HepG2 (cell line): ENCODE data around the gene GRID1. TPM values are rescaled to one million over a fixed set of nuclear protein-coding genes. Genes with fewer than 3 reads are reported as not detected.

ENCODE experiments used
- ATAC-seq: fragments of 200-7000 bp; cut with Tn5 transposase; 3 replicates; pipeline ENCODE4 v1.9.1; 2020; ENCODE audit warnings: mild to moderate bottlenecking, moderate library complexity
- BruUV-seq: library from RNA; stranded (reverse); fragments of 400-500 nt; replicated peaks from 2 replicates; lab custom pipeline; 2021; lab: Mats Ljungman, UMichigan
- CTCF ChIA-PET: fragments of 300-600 bp; formaldehyde crosslinking; extraction: SDS; loops from one replicate; lab custom pipeline; 2021; ENCODE audit warnings: low total read pairs, inconsistent platforms, low intra/inter-chr PET ratio; lab: Yijun Ruan, JAX
- POLR2A ChIA-PET: fragments of 350-600 bp; sonication (Branson Sonifier 250); formaldehyde crosslinking; loops from one replicate; lab custom pipeline; 2020; ENCODE audit warnings: antibody characterized with exemption, inconsistent platforms; lab: Yijun Ruan, JAX
- DNase-seq: peaks from one replicate; pipeline ENCODE4 v3.0.0-alpha.2; 2015; ENCODE audit warnings: low spot score
- FAIRE-seq: peaks from 3 replicates; lab custom pipeline; 2011; peaks lifted over from hg19 to GRCh38; lab: Jason Lieb, UNC
- H2AFZ ChIP-seq: one replicate; pipeline ENCODE4 v1.6.1; 2011; ENCODE audit warnings: low read length, inconsistent platforms
- H3K27ac ChIP-seq: fragments of 300-600 bp; 3 replicates; pipeline ENCODE4 v1.8.0; 2011; ENCODE audit warnings: mixed run types, mild to moderate bottlenecking, mixed read lengths, low read length, inconsistent platforms; ENCODE audit not compliant: insufficient read depth; ENCODE audit errors: extremely low read length
- H3K27me3 ChIP-seq, 2 experiments: fragments of 200-600 bp in 1 of 2; 2 replicates in 1 of 2; 3 replicates in 1 of 2; pipeline versions ENCODE4 v1.6.0 to v1.8.0; 2011; ENCODE audit warnings: low read length in 2 of 2, mild to moderate bottlenecking in 2 of 2, moderate library complexity in 2 of 2, inconsistent platforms in 1 of 2; ENCODE audit not compliant: insufficient read depth in 2 of 2, control insufficient read depth in 1 of 2
- H3K36me3 ChIP-seq, 2 experiments: fragments of 200-600 bp in 1 of 2; replicated peaks in 1 of 2; 2 replicates in 1 of 2; 3 replicates in 1 of 2; pipeline versions ENCODE4 v1.5.1 to v1.8.0; 2011; ENCODE audit warnings: low read length in 2 of 2, inconsistent platforms in 1 of 2; ENCODE audit not compliant: insufficient read depth in 2 of 2, control insufficient read depth in 1 of 2
- H3K4me1 ChIP-seq: 2 replicates; pipeline ENCODE4 v1.5.1; 2012; ENCODE audit warnings: low read length, inconsistent platforms; ENCODE audit not compliant: insufficient read depth
- H3K4me2 ChIP-seq: 2 replicates; pipeline ENCODE4 v1.6.0; 2011; ENCODE audit warnings: low read depth, low read length, inconsistent platforms
- H3K4me3 ChIP-seq, 3 experiments: fragments of 200-600 bp in 1 of 3; sonication (generic), shearing (Covaris generic) in 1 of 3; replicated peaks in 1 of 3; 2 replicates each; pipeline ENCODE4 v1.5.1; 2011 to 2016; ENCODE audit warnings: low read length in 3 of 3, inconsistent platforms in 2 of 3, low read depth in 2 of 3, mild to moderate bottlenecking in 2 of 3, control low read depth in 1 of 3, mixed read lengths in 1 of 3; ENCODE audit not compliant: insufficient read depth in 1 of 3
- H3K79me2 ChIP-seq: one replicate; pipeline ENCODE4 v1.6.1; 2011; ENCODE audit warnings: low read length, inconsistent platforms; ENCODE audit not compliant: insufficient read depth
- H3K9ac ChIP-seq: 2 replicates; pipeline ENCODE4 v1.6.0; 2011; ENCODE audit warnings: mild to moderate bottlenecking, low read depth, low read length, inconsistent platforms; ENCODE audit not compliant: insufficient read depth
- H3K9me3 ChIP-seq: 2 replicates; pipeline ENCODE4 v1.5.1; 2012; ENCODE audit warnings: mild to moderate bottlenecking, low read length
- H4K20me1 ChIP-seq: 2 replicates; pipeline ENCODE4 v1.6.0; 2011; ENCODE audit warnings: inconsistent platforms, mild to moderate bottlenecking, low read length, moderate library complexity; ENCODE audit not compliant: insufficient read depth
- DNMT3B ChIP-seq: conservative IDR thresholded peaks from 2 replicates; pipeline ENCODE4 v1.6.1; 2016; ENCODE audit warnings: missing biosample characterization, control low read depth
- ONECUT2 ChIP-seq: sonication (generic); formaldehyde crosslinking; IDR thresholded peaks from 2 replicates; pipeline ENCODE4 v1.4.0; 2020; ENCODE audit warnings: missing genetic modification reagents
- SPEN ChIP-seq: sonication (generic); formaldehyde crosslinking; IDR thresholded peaks from 2 replicates; pipeline ENCODE4 v1.5.1; 2020; ENCODE audit warnings: low read depth, mild to moderate bottlenecking, missing genetic modification reagents
- TCF7L2 ChIP-seq: IDR thresholded peaks from 2 replicates; pipeline ENCODE4 v1.6.1; 2011; ENCODE audit warnings: mild to moderate bottlenecking, low read depth, low read length, moderate library complexity
- ZFAT ChIP-seq: sonication (generic); formaldehyde crosslinking; conservative IDR thresholded peaks from 2 replicates; pipeline ENCODE4 v1.8.1; 2023; ENCODE audit warnings: missing genetic modification reagents, inconsistent platforms
- ZNF101 ChIP-seq: sonication (generic); formaldehyde crosslinking; IDR thresholded peaks from 2 replicates; pipeline ENCODE4 v1.4.0; 2020; ENCODE audit warnings: mild to moderate bottlenecking, low read depth, missing genetic modification reagents, borderline replicate concordance
- ZNF264 ChIP-seq: sonication (generic); formaldehyde crosslinking; IDR thresholded peaks from 2 replicates; pipeline ENCODE4 v1.4.0; 2020; ENCODE audit warnings: missing genetic modification reagents
- WGBS: methylation state at CpG from one replicate; pipeline ENCODE4 v1.1.6; 2017; ENCODE audit warnings: low lambda C conversion rate; 5-methylcytosine and 5-hydroxymethylcytosine counted together
- in situ Hi-C: cut with HindIII; loops from 2 replicates; pipeline ENCODE4 v1.10.0; 2017; ENCODE audit warnings: low pct_unique_long_range_greater_than_20kb; ENCODE audit not compliant: extremely low pct_ligation_motif_present
- intact Hi-C: fragments of 100-400 bp; cut with micrococcal nuclease; formaldehyde crosslinking; loops from one replicate; pipeline ENCODE4 v1.10.0; 2022; ENCODE audit not compliant: unreplicated experiment
- polyA plus RNA-seq, 8 experiments: library from polyadenylated mRNA; depleted of rRNA in 3 of 8; stranded (reverse) in 7 of 8; unstranded in 1 of 8; fragments of >200 nt; fragmentation: Illumina TruSeq in 4 of 8; extraction: Trizol in 4 of 8; gene quantifications; 2 replicates each; pipeline versions ENCODE4 v1.2.1 to v1.2.3, GENCODE V29; 2011 to 2016; ENCODE audit warnings: low read depth in 4 of 8, missing spikeins in 1 of 8, mixed read lengths in 1 of 8; ENCODE audit not compliant: insufficient read depth in 1 of 8
- total RNA-seq, 5 experiments: library from RNA; depleted of rRNA; stranded (reverse); fragments of >200 nt; fragmentation: Illumina TruSeq; extraction: Trizol; gene quantifications; 2 replicates each; pipeline ENCODE4 v1.2.3, GENCODE V29; 2016; ENCODE audit warnings: low read depth in 1 of 5
- TF ChIP-seq, protein P1 (sequence below): sonication (generic); formaldehyde crosslinking; IDR thresholded peaks from 2 replicates; pipeline ENCODE4 v1.5.0; 2020; ENCODE audit warnings: mild to moderate bottlenecking, missing genetic modification reagents, moderate library complexity
- TF ChIP-seq, protein P2 (sequence below): sonication (generic); formaldehyde crosslinking; IDR thresholded peaks from 2 replicates; pipeline ENCODE4 v1.4.0; 2020; ENCODE audit warnings: missing genetic modification reagents, borderline replicate concordance
- TF ChIP-seq, protein P3 (sequence below): sonication (generic); formaldehyde crosslinking; IDR thresholded peaks from 2 replicates; pipeline ENCODE4 v1.4.0; 2020; ENCODE audit warnings: missing genetic modification reagents

The GRID1 gene
- total and polyA plus RNA-seq, 2 of the 13 experiments (the other 11 are each of a cell fraction or from before 2014, with no cell fraction given), result 0.05 TPM; not detected in 1

DNA sequence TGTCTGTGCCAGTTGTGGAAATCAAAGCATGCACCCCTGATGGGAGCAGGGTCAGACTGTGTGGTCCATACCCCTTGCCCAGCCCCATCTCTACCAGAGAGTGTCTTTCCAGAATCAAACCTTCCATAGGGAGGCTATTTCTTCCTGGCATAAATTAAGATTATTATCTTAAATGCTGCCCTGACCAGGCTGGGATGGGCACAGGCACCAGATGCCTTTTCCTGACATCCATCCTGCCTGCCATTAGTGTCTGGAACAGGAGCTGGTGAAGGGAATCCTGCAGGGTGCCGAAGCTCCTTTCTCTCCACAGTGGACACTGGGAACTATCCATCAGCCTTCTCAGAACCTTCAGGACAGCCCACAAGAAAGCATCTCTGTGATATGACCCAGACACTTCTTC, 296.3 kb downstream of the GRID1 start:
- DNase-seq (no peak), ATAC-seq (no peak), FAIRE-seq (no peak)
- Histone ChIP-seq H3K36me3 (no peaks in the 10 kb centered on the region), H3K4me3 (no peak overlapping the region), H3K27me3 (peaks cover 0 to 3% of the 10 kb centered on the region in 2 experiments; a peak in 2 of 5 replicates), H3K79me2 (no peaks in the 10 kb centered on the region), H3K9ac (no peak overlapping the region), H4K20me1 (no peaks in the 10 kb centered on the region), H3K27ac (no peak overlapping the region), H3K9me3 (no peaks in the 10 kb centered on the region), H2AFZ (no peak overlapping the region), H3K4me2 (no peak overlapping the region), H3K4me1 (no peaks in the 10 kb centered on the region)
- ChIA-PET CTCF (no interaction called here), POLR2A (no interaction called here)
- intact Hi-C loops, result no loop called here
- WGBS, result 0% methylated on average over 1 of the region's 1 CpG
- BruUV-seq, result no TSS peak
- TF ChIP-seq ONECUT2 (CRISPR knock-in tag), result no peak
- TF ChIP-seq DNMT3B (CRISPR knock-in tag), result no peak
- TF ChIP-seq ZNF264 (CRISPR knock-in tag), result no peak
- TF ChIP-seq, protein P1, sequence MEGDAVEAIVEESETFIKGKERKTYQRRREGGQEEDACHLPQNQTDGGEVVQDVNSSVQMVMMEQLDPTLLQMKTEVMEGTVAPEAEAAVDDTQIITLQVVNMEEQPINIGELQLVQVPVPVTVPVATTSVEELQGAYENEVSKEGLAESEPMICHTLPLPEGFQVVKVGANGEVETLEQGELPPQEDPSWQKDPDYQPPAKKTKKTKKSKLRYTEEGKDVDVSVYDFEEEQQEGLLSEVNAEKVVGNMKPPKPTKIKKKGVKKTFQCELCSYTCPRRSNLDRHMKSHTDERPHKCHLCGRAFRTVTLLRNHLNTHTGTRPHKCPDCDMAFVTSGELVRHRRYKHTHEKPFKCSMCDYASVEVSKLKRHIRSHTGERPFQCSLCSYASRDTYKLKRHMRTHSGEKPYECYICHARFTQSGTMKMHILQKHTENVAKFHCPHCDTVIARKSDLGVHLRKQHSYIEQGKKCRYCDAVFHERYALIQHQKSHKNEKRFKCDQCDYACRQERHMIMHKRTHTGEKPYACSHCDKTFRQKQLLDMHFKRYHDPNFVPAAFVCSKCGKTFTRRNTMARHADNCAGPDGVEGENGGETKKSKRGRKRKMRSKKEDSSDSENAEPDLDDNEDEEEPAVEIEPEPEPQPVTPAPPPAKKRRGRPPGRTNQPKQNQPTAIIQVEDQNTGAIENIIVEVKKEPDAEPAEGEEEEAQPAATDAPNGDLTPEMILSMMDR, result no peak
- TF ChIP-seq ZNF101, result no peak
- no peak for TF ChIP-seq SPEN (CRISPR knock-in tag)
- TF ChIP-seq ZFAT (CRISPR knock-in tag), result no peak
- no peak for TF ChIP-seq TCF7L2
- TF ChIP-seq, protein P2, sequence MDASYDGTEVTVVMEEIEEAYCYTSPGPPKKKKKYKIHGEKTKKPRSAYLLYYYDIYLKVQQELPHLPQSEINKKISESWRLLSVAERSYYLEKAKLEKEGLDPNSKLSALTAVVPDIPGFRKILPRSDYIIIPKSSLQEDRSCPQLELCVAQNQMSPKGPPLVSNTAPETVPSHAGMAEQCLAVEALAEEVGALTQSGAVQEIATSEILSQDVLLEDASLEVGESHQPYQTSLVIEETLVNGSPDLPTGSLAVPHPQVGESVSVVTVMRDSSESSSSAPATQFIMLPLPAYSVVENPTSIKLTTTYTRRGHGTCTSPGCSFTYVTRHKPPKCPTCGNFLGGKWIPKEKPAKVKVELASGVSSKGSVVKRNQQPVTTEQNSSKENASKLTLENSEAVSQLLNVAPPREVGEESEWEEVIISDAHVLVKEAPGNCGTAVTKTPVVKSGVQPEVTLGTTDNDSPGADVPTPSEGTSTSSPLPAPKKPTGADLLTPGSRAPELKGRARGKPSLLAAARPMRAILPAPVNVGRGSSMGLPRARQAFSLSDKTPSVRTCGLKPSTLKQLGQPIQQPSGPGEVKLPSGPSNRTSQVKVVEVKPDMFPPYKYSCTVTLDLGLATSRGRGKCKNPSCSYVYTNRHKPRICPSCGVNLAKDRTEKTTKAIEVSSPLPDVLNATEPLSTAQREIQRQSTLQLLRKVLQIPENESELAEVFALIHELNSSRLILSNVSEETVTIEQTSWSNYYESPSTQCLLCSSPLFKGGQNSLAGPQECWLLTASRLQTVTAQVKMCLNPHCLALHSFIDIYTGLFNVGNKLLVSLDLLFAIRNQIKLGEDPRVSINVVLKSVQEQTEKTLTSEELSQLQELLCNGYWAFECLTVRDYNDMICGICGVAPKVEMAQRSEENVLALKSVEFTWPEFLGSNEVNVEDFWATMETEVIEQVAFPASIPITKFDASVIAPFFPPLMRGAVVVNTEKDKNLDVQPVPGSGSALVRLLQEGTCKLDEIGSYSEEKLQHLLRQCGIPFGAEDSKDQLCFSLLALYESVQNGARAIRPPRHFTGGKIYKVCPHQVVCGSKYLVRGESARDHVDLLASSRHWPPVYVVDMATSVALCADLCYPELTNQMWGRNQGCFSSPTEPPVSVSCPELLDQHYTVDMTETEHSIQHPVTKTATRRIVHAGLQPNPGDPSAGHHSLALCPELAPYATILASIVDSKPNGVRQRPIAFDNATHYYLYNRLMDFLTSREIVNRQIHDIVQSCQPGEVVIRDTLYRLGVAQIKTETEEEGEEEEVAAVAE, result no peak
- TF ChIP-seq, protein P3, sequence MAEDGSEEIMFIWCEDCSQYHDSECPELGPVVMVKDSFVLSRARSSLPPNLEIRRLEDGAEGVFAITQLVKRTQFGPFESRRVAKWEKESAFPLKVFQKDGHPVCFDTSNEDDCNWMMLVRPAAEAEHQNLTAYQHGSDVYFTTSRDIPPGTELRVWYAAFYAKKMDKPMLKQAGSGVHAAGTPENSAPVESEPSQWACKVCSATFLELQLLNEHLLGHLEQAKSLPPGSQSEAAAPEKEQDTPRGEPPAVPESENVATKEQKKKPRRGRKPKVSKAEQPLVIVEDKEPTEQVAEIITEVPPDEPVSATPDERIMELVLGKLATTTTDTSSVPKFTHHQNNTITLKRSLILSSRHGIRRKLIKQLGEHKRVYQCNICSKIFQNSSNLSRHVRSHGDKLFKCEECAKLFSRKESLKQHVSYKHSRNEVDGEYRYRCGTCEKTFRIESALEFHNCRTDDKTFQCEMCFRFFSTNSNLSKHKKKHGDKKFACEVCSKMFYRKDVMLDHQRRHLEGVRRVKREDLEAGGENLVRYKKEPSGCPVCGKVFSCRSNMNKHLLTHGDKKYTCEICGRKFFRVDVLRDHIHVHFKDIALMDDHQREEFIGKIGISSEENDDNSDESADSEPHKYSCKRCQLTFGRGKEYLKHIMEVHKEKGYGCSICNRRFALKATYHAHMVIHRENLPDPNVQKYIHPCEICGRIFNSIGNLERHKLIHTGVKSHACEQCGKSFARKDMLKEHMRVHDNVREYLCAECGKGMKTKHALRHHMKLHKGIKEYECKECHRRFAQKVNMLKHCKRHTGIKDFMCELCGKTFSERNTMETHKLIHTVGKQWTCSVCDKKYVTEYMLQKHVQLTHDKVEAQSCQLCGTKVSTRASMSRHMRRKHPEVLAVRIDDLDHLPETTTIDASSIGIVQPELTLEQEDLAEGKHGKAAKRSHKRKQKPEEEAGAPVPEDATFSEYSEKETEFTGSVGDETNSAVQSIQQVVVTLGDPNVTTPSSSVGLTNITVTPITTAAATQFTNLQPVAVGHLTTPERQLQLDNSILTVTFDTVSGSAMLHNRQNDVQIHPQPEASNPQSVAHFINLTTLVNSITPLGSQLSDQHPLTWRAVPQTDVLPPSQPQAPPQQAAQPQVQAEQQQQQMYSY (CRISPR knock-in tag), result no peak
- in situ Hi-C loops, result no loop called here
